Ammon's horn (tissue), 1 donor: ENCODE results near the gene PUM1.

Experiments used
- DNase-seq: peaks from one replicate; pipeline ENCODE4 v3.0.0-alpha.2; 2016; ENCODE audit warnings: low spot score

The PUM1 gene

GRCh38 chr1:30929135-30929889 is 136.2 kb downstream of the PUM1 start:
- DNase-seq = no peak

- no peak for DNase-seq
These were observed 136.8 kb downstream of the PUM1 start for GRCh38 chr1:30928789-30929134.

GRCh38 chr1:30928171-30928570 is 137.3 kb downstream of the PUM1 start:
- DNase-seq = no peak

- DNase-seq = no peak
These were observed 138.1 kb downstream of the PUM1 start for GRCh38 chr1:30927448-30927847.

- DNase-seq = no peak
These were observed 141.9 kb downstream of the PUM1 start for GRCh38 chr1:30923597-30923996.

DNA sequence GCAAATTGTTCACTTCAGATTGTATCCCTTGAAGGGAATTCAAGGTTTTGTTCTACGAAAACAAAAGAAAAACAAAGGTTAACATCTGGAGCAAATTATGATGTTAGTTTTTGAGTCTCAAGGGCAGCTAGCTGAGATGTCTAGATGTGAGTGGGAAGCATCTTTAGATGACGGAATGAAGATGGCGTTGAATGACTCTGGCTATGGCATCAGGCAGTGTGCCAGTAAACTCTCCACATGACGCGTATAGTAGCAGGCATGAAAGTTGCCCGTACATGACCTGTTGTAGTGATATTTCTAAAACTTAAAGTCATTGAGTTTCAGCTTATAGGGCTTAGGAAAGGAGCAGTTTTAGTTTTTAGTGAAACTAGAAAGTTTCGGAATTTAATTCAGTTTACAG is 144.7 kb downstream of the PUM1 start:
- DNase-seq = no peak

DNA sequence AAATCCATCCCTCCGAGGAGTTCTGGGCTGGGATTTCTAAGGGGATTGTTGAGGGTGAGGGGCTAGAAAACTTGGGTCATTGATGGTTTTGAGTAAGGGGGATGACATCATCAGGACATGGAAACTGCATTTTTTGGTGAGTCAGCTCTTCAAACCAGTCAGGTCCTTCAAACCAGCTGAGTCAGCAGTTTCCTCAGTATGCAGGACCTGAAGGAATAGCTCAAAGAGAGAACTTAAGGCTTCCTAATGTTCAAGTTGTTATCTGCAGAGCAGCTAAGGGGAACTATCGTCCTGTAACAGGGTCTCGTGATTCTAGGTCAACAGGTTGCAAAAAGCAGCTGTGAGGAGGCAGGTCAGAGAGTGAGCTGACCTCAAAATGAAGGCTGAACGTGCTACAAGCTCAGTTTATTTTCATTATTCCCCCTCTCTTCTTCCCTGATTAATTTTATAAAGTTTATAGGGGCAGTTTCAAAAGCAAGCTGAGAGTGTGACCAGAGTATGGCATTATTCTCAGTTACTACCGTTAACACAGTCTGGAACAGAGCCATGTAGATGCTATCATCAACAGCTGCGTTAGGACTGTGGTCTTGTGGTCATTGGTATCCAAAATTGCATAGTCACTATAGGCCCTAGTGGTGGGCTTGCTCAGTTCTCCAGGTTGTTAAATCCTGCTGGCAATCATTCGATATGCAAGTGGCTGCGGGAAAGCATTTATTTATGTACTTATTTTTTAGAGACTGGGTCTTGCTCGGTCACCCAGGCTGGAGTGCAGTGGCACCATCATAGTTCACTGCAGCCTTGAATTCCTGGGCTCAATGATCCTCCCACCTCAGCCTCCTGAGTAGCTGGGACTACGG is 146.3 kb downstream of the PUM1 start:
- peak; percentile 51 for DNase-seq

GRCh38 chr1:30916296-30916695 is 149.2 kb downstream of the PUM1 start:
- no peak for DNase-seq

- DNase-seq = no peak
These were observed 149.9 kb downstream of the PUM1 start for GRCh38 chr1:30915491-30916230.

DNA sequence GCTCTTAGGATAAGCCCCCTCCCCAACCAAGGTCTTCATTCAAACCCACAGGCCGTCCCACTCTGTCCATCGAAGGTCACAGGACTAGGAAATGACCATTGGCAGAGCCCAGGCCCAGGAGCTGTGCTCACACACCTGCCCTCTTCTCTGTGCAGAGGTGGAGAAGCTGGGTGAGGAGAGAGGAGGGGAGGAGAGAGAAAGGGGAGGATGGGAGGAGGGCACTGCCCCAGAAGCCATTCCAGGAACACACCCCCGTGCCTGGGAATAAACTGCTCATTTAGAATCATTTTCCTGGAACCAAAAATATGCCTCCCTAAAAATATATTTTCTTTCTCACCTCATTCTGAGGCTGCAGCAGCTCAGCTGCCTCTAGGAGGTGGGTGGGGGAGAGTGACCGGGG is 150.6 kb downstream of the PUM1 start:
- no peak for DNase-seq

DNA sequence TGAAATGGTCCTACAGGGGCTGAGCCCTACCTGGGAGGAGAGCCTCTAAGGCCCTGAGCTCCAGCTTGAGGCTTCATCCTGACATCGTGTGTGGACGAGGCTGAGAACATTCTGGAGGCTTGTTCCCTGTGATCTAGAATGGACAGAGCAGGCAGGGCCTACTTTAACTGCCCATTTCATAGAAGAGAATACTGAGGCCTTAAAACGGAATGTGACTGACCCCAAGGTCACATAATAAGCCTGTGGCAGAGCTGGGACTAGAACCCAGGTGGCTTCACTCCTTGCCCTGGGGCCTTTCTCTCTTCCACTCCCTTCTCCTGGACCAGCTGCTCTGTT is 151.0 kb downstream of the PUM1 start:
- DNase-seq = no peak

DNA sequence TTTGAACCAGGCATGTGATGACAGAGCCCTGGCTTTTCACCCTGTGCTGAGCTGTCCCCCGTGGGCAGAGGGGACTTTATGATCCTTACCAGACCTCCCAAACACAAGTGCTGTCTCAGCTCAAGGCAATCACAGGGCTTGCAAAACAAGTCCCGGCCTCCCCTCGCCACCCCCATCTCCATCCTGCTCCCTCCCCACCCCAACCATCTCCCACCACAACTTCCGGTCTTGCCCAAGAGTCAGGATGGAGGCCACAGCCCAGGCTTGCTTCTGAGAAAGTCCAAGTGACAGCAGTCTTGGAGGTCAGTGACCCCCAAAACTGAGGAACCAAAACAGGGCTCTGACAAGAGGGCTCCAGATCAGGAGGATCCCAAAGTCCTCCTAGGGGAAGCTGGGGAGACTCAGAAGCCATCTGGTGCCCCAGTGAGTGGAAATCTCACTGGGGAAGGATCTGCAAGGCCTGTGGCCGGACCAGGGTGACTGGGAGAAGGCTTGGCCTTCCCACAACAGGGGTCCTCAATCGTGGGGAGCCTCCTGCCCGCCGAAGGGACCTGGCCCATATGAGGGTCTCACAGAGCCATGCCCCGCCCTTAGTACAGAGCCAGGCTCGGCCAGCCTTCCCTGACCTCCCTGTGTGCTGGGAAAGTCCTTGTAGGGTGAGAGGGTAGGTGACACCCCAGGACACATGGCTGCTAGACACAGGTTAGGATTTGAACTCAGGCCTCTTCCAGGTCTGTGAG is 152.4 kb downstream of the PUM1 start:
- peak; percentile 62 for DNase-seq

GRCh38 chr1:30912224-30912623 is 153.3 kb downstream of the PUM1 start:
- no peak for DNase-seq

GRCh38 chr1:30911059-30911954 is 154.2 kb downstream of the PUM1 start:
- peak; percentile 92 for DNase-seq

GRCh38 chr1:30909365-30910068 is 156.0 kb downstream of the PUM1 start:
- no peak for DNase-seq

- no peak for DNase-seq
These were observed 156.7 kb downstream of the PUM1 start, which contains the start of gene SDC3 for GRCh38 chr1:30908696-30909364. Gene SDC3, minus strand, starts transcription at chr1:30908758. Its CDS starts 172 bp downstream, at chr1:30908586.

GRCh38 chr1:30908316-30908695 is 157.2 kb downstream of the PUM1 start:
- DNase-seq = no peak

DNA sequence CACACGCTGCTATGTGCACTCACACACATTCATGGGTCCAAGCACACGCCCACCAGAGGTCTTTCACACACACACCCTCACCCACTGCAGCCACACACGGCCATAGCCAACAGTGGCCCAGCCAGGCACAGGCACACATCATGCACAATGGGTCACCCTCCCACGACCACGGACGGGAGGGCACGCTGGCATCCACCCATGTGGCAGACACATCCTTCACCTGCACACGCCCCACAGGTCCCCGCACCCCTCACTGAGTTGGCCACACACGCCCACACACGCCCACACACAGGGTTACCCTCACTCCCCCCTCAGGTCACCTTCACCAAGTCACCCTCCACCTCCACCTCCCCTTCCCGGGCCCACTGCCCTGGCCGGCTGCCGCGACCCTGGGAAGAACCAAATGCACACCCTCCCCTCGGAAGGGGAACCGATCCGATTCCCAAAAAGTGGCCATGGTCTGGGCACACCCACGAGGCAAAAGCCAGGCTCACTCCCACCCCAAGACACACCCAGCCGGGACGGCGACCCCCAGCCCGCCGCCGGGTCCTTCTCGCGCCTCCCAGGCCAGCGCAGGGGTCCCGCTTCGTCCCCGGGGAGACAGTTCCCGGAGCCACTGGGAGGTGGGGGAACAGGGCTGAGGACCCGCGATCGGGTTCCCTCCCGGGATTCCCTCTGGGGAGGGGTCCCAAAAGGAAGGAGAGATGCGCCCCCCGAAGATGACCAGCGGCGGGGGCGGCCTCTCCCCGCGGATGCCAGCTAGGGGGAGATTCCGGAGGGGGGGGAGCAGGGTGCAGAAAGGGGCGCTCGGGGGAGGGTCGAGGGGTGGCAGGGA is 157.8 kb downstream of the PUM1 start:
- DNase-seq = no peak
